HEK293 (cell line): ENCODE data around the gene BACH2.

Source experiments
- CTCF ChIA-PET: fragments of 350-600 bp; formaldehyde crosslinking; extraction: SDS; loops from one replicate; lab custom pipeline; 2021; ENCODE audit warnings: antibody characterized with exemption; lab: Yijun Ruan, JAX
- POLR2A ChIA-PET: fragments of 300-600 bp; formaldehyde crosslinking; extraction: SDS; loops from one replicate; lab custom pipeline; 2020; ENCODE audit warnings: antibody characterized with exemption, inconsistent platforms; lab: Yijun Ruan, JAX
- H3K27ac ChIP-seq: fragments of 200-500 bp; sonication (Bioruptor generic); 2 replicates; pipeline ENCODE4 v1.5.1; 2014; ENCODE audit warnings: low read depth, low read length, control low read depth, inconsistent platforms; ENCODE audit errors: extremely low read depth
- H3K36me3 ChIP-seq, 2 experiments: fragments of 200-500 bp in 1 of 2; sonication (Bioruptor generic) in 1 of 2; 1 replicate in 1 of 2; 2 replicates in 1 of 2; pipeline ENCODE4 v1.5.1; 2014 to 2017; ENCODE audit warnings: inconsistent platforms in 2 of 2, low read length in 2 of 2; ENCODE audit not compliant: control insufficient read depth in 2 of 2, insufficient read depth in 1 of 2
- H3K4me1 ChIP-seq: fragments of 200-500 bp; sonication (Bioruptor generic); 2 replicates; pipeline ENCODE4 v1.5.1; 2014; ENCODE audit warnings: mild to moderate bottlenecking, low read length, inconsistent platforms; ENCODE audit not compliant: control insufficient read depth, insufficient read depth
- H3K4me3 ChIP-seq: 2 replicates; pipeline ENCODE4 v1.5.1; 2011; ENCODE audit warnings: low read depth, mild to moderate bottlenecking, control low read depth, low read length, moderate library complexity
- H3K9me3 ChIP-seq: fragments of 200-500 bp; sonication (Bioruptor generic); 2 replicates; pipeline ENCODE4 v1.5.1; 2014; ENCODE audit warnings: low read depth, low read length, inconsistent platforms; ENCODE audit not compliant: control insufficient read depth, insufficient read depth
- FEZF1 ChIP-seq: fragments of 450-650 bp; formaldehyde crosslinking; IDR thresholded peaks from 2 replicates; pipeline ENCODE4 v1.5.1; 2016; ENCODE audit warnings: missing biosample characterization, missing genetic modification characterization
- GLI4 ChIP-seq: fragments of 450-650 bp; formaldehyde crosslinking; IDR thresholded peaks from 2 replicates; pipeline ENCODE4 v1.5.1; 2016; ENCODE audit warnings: missing biosample characterization, missing genetic modification characterization
- IKZF3 ChIP-seq: fragments of 450-650 bp; IDR thresholded peaks from 2 replicates; pipeline ENCODE4 v1.5.0; 2018; ENCODE audit warnings: missing biosample characterization, mild to moderate bottlenecking, missing genetic modification characterization, moderate library complexity
- MYNN ChIP-seq: fragments of 450-650 bp; formaldehyde crosslinking; IDR thresholded peaks from 2 replicates; pipeline ENCODE4 v1.5.1; 2016; ENCODE audit warnings: missing biosample characterization, missing genetic modification characterization, borderline replicate concordance
- SCRT1 ChIP-seq: fragments of 450-650 bp; formaldehyde crosslinking; IDR thresholded peaks from 2 replicates; pipeline ENCODE4 v1.5.1; 2016; ENCODE audit warnings: missing biosample characterization, missing genetic modification characterization, borderline replicate concordance
- SCRT2 ChIP-seq: fragments of 450-650 bp; formaldehyde crosslinking; IDR thresholded peaks from 2 replicates; pipeline ENCODE4 v1.5.1; 2016; ENCODE audit warnings: missing biosample characterization, missing genetic modification characterization
- SP7 ChIP-seq: fragments of 450-650 bp; formaldehyde crosslinking; IDR thresholded peaks from 2 replicates; pipeline ENCODE4 v1.5.1; 2016; ENCODE audit warnings: missing biosample characterization, missing genetic modification characterization
- WT1 ChIP-seq: fragments of 450-650 bp; formaldehyde crosslinking; IDR thresholded peaks from 2 replicates; pipeline ENCODE4 v1.5.1; 2016; ENCODE audit warnings: missing biosample characterization, missing genetic modification characterization
- ZBTB20 ChIP-seq: fragments of 450-650 bp; formaldehyde crosslinking; IDR thresholded peaks from 2 replicates; pipeline ENCODE4 v1.5.1; 2016; ENCODE audit warnings: missing biosample characterization, missing genetic modification characterization
- ZFP41 ChIP-seq: fragments of 450-650 bp; formaldehyde crosslinking; IDR thresholded peaks from 2 replicates; pipeline ENCODE4 v1.5.1; 2016; ENCODE audit warnings: missing biosample characterization, missing genetic modification characterization, borderline replicate concordance
- ZNF175 ChIP-seq: fragments of 450-650 bp; formaldehyde crosslinking; IDR thresholded peaks from 2 replicates; pipeline ENCODE4 v1.5.1; 2016; ENCODE audit warnings: missing biosample characterization, missing genetic modification characterization
- ZNF548 ChIP-seq: fragments of 450-650 bp; formaldehyde crosslinking; IDR thresholded peaks from 2 replicates; pipeline ENCODE4 v1.5.1; 2016; ENCODE audit warnings: missing biosample characterization, missing genetic modification characterization
- ZNF549 ChIP-seq: fragments of 450-650 bp; IDR thresholded peaks from 2 replicates; pipeline ENCODE4 v1.5.1; 2018; ENCODE audit warnings: missing biosample characterization, missing genetic modification characterization, mild to moderate bottlenecking, inconsistent platforms, moderate library complexity
- ZNF561 ChIP-seq: fragments of 450-650 bp; IDR thresholded peaks from 2 replicates; pipeline ENCODE4 v1.5.1; 2018; ENCODE audit warnings: missing biosample characterization, missing genetic modification characterization, borderline replicate concordance
- ZNF600 ChIP-seq: fragments of 450-650 bp; formaldehyde crosslinking; IDR thresholded peaks from 2 replicates; pipeline ENCODE4 v1.5.1; 2016; ENCODE audit warnings: missing biosample characterization, missing genetic modification characterization
- ZNF626 ChIP-seq: fragments of 450-650 bp; sonication (Bioruptor Pico); formaldehyde crosslinking; IDR thresholded peaks from 2 replicates; pipeline ENCODE4 v1.5.1; 2018; ENCODE audit warnings: missing biosample characterization, missing genetic modification characterization, inconsistent platforms
- ZNF629 ChIP-seq: fragments of 450-650 bp; formaldehyde crosslinking; IDR thresholded peaks from 2 replicates; pipeline ENCODE4 v1.5.1; 2017; ENCODE audit warnings: missing biosample characterization, missing genetic modification characterization
- TF ChIP-seq, protein P1 (sequence below): fragments of 450-650 bp; formaldehyde crosslinking; IDR thresholded peaks from 2 replicates; pipeline ENCODE4 v1.5.1; 2016; ENCODE audit warnings: missing biosample characterization, missing genetic modification characterization
- TF ChIP-seq, protein P2 (sequence below): fragments of 450-650 bp; formaldehyde crosslinking; IDR thresholded peaks from 2 replicates; pipeline ENCODE4 v1.5.1; 2016; ENCODE audit warnings: missing biosample characterization, missing genetic modification characterization
- TF ChIP-seq, protein P3 (sequence below): fragments of 450-650 bp; formaldehyde crosslinking; IDR thresholded peaks from 2 replicates; pipeline ENCODE4 v1.5.1; 2017; ENCODE audit warnings: missing biosample characterization, mild to moderate bottlenecking, missing genetic modification characterization, moderate library complexity
- TF ChIP-seq, protein P4 (sequence below): fragments of 450-650 bp; formaldehyde crosslinking; IDR thresholded peaks from 2 replicates; pipeline ENCODE4 v1.5.1; 2016; ENCODE audit warnings: missing biosample characterization, missing genetic modification characterization

BACH2 gene

DNA sequence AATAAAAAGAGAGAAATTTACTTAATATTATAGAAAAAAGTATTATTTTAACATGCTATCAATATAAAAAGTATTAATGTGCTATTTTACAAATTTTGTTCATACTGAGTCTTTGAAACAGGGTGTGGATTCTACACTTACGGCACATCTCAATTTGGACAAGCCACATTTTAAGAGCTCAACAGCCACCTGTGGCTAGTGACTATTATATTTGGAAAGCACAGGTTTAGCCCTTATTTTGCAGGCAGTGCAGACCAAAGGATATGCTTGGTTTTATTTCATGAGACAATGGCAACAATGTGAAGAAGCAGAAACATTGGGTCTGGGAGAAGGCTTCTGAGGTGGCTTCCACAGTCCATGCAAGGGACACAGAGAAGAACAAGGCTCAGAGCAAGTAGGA is 74.6 kb downstream of the BACH2 start:
- POLR2A ChIA-PET: no interaction called here
- peaks cover 33% of the 10 kb centered on the region for H3K4me1 ChIP-seq
- TF ChIP-seq SCRT2 (tag by site-specific recombination) (peak; percentile 93), ZNF175 (tag by site-specific recombination) (no peak)
- CTCF ChIA-PET: interaction anchor here (0.6 to 0.8 kb wide), 3 partner anchors 11 to 85 kb away, joined by 3 to 5 read pairs (median 3); no protein-coding TSS in a partner anchor
- no peaks in the 10 kb centered on the region for H3K9me3 ChIP-seq
- no peaks in the 10 kb centered on the region for H3K36me3 ChIP-seq
- H3K4me3 ChIP-seq: no peak overlapping the region
- H3K27ac ChIP-seq: no peak overlapping the region

DNA sequence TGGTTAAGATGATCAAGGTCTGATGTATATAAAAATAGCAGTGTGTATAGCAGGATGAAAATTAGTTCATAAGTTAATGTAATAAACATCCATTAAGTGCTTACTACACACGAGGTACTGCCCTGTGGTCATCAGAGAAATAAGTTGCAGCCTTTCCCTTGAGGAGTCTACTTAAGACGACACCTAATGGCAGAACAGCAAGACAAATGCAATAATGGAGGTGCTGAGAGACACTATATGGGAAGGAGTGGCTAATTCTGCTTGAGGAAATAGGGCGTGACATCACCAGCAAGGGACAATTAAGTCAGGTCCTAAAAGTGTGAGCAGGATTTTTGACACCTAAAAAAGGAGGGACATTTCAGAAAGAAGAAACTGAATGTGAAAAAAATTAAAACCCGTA is 75.2 kb downstream of the BACH2 start:
- POLR2A ChIA-PET: no interaction called here
- TF ChIP-seq, protein P1, sequence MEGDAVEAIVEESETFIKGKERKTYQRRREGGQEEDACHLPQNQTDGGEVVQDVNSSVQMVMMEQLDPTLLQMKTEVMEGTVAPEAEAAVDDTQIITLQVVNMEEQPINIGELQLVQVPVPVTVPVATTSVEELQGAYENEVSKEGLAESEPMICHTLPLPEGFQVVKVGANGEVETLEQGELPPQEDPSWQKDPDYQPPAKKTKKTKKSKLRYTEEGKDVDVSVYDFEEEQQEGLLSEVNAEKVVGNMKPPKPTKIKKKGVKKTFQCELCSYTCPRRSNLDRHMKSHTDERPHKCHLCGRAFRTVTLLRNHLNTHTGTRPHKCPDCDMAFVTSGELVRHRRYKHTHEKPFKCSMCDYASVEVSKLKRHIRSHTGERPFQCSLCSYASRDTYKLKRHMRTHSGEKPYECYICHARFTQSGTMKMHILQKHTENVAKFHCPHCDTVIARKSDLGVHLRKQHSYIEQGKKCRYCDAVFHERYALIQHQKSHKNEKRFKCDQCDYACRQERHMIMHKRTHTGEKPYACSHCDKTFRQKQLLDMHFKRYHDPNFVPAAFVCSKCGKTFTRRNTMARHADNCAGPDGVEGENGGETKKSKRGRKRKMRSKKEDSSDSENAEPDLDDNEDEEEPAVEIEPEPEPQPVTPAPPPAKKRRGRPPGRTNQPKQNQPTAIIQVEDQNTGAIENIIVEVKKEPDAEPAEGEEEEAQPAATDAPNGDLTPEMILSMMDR: 0 out of 2 replicates have a peak, but pooled peaks have one; percentile 12
- peak; percentile 43; the same call in 1 of the 2 replicates for TF ChIP-seq ZNF600
- peak; percentile 32; the same call in 1 of the 2 replicates for TF ChIP-seq ZNF629 (tag by site-specific recombination)
- no peak for TF ChIP-seq ZNF626
- TF ChIP-seq, all 188 proteins: peak for 3
- Histone ChIP-seq H3K9me3 (no peaks in the 10 kb centered on the region), H3K36me3 (no peaks in the 10 kb centered on the region), H3K4me3 (no peak overlapping the region), H3K27ac (no peak overlapping the region), H3K4me1 (peaks cover 39% of the 10 kb centered on the region)
- CTCF ChIA-PET: interaction anchor here (1.3 kb wide), 2 partner anchors 44 to 280 kb away, joined by 4 to 7 read pairs; no protein-coding TSS in a partner anchor

GRCh38 chr6:90220273-90220672 is 76.4 kb downstream of the BACH2 start:
- no peak overlapping the region for H3K27ac ChIP-seq
- CTCF ChIA-PET: interaction anchor here (1.0 to 1.4 kb wide), 4 partner anchors 42 to 279 kb away, joined by 3 to 7 read pairs (median 4); no protein-coding TSS in a partner anchor

GRCh38 chr6:90219209-90219985 is 77.2 kb downstream of the BACH2 start:
- Histone ChIP-seq H3K9me3 (no peaks in the 10 kb centered on the region), H3K27ac (peak overlapping the region; percentile 97), H3K4me3 (peak overlapping the region; percentile 11), H3K36me3 (no peaks in the 10 kb centered on the region), H3K4me1 (peaks cover 51% of the 10 kb centered on the region)
- CTCF ChIA-PET: interaction anchor here (0.5 to 5.2 kb wide), 8 partner anchors 19 to 279 kb away, joined by 3 to 24 read pairs (median 4); no protein-coding TSS in a partner anchor
- POLR2A ChIA-PET: interaction anchor here (0.5 to 3.0 kb wide), 11 partner anchors 10 to 121 kb away, joined by 3 to 28 read pairs (median 6); no protein-coding TSS in a partner anchor
- no peak for TF ChIP-seq ZNF548 (tag by site-specific recombination)
- TF ChIP-seq ZBTB20 (tag by site-specific recombination): peak; percentile 66
- TF ChIP-seq GLI4: peak; percentile 91
- TF ChIP-seq, protein P2, sequence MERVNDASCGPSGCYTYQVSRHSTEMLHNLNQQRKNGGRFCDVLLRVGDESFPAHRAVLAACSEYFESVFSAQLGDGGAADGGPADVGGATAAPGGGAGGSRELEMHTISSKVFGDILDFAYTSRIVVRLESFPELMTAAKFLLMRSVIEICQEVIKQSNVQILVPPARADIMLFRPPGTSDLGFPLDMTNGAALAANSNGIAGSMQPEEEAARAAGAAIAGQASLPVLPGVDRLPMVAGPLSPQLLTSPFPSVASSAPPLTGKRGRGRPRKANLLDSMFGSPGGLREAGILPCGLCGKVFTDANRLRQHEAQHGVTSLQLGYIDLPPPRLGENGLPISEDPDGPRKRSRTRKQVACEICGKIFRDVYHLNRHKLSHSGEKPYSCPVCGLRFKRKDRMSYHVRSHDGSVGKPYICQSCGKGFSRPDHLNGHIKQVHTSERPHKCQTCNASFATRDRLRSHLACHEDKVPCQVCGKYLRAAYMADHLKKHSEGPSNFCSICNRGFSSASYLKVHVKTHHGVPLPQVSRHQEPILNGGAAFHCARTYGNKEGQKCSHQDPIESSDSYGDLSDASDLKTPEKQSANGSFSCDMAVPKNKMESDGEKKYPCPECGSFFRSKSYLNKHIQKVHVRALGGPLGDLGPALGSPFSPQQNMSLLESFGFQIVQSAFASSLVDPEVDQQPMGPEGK (tag by site-specific recombination): peak; percentile 49
- TF ChIP-seq ZFP41: no peak
- no peak for TF ChIP-seq ZNF561 (tag by site-specific recombination)
- TF ChIP-seq WT1 (tag by site-specific recombination): peak; percentile 76
- peak; percentile 97 for TF ChIP-seq SP7 (tag by site-specific recombination)
- no peak for TF ChIP-seq ZNF549
- TF ChIP-seq, protein P3, sequence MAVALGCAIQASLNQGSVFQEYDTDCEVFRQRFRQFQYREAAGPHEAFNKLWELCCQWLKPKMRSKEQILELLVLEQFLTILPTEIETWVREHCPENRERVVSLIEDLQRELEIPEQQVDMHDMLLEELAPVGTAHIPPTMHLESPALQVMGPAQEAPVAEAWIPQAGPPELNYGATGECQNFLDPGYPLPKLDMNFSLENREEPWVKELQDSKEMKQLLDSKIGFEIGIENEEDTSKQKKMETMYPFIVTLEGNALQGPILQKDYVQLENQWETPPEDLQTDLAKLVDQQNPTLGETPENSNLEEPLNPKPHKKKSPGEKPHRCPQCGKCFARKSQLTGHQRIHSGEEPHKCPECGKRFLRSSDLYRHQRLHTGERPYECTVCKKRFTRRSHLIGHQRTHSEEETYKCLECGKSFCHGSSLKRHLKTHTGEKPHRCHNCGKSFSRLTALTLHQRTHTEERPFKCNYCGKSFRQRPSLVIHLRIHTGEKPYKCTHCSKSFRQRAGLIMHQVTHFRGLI (tag by site-specific recombination): 0 out of 2 replicates have a peak, but pooled peaks have one; percentile 28
- TF ChIP-seq IKZF3 (tag by site-specific recombination): peak; percentile 64; the same call in 1 of the 2 replicates
- TF ChIP-seq, protein P4, sequence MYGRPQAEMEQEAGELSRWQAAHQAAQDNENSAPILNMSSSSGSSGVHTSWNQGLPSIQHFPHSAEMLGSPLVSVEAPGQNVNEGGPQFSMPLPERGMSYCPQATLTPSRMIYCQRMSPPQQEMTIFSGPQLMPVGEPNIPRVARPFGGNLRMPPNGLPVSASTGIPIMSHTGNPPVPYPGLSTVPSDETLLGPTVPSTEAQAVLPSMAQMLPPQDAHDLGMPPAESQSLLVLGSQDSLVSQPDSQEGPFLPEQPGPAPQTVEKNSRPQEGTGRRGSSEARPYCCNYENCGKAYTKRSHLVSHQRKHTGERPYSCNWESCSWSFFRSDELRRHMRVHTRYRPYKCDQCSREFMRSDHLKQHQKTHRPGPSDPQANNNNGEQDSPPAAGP (tag by site-specific recombination): peak; percentile 88
- peak; percentile 72 for TF ChIP-seq MYNN

More at GRCh38 chr6:90220273-90220672, 76.4 kb downstream of the BACH2 start:
- POLR2A ChIA-PET: no interaction called here
- no peak for TF ChIP-seq SCRT1
- TF ChIP-seq WT1 (tag by site-specific recombination): peak; percentile 94
- peak; percentile 55; the same call in 1 of the 2 replicates for TF ChIP-seq FEZF1 (tag by site-specific recombination)
- Histone ChIP-seq H3K9me3 (no peaks in the 10 kb centered on the region), H3K4me1 (peaks cover 49% of the 10 kb centered on the region), H3K36me3 (no peaks in the 10 kb centered on the region), H3K4me3 (no peak overlapping the region)
